HG02678 (cell line): ENCODE measurements around the gene CCM2.

ENCODE experiments used
- ATAC-seq: cut with Tn5 transposase; IDR thresholded peaks from one replicate; pipeline ENCODE4 v1.9.1; 2021; ENCODE audit warnings: mild to moderate bottlenecking, moderate library complexity; ENCODE audit not compliant: unreplicated experiment

Gene CCM2

GRCh38 chr7:45061806-45062425, 61.9 kb downstream of the CCM2 start:
- no peak for ATAC-seq

- ATAC-seq, result no peak
Measured at GRCh38 chr7:45064047-45064725, 64.2 kb downstream of the CCM2 start.

- ATAC-seq, result no peak
Measured at GRCh38 chr7:45065031-45065995, 65.3 kb downstream of the CCM2 start.

- no peak for ATAC-seq
Measured at GRCh38 chr7:45066409-45066808, 66.4 kb downstream of the CCM2 start.

GRCh38 chr7:45067582-45067981, 67.6 kb downstream of the CCM2 start:
- ATAC-seq, result no peak

- ATAC-seq, result no peak
Measured at GRCh38 chr7:45068236-45069023, 68.4 kb downstream of the CCM2 start.

- ATAC-seq, result no peak
Measured at GRCh38 chr7:45069444-45070253, 69.6 kb downstream of the CCM2 start.

GRCh38 chr7:45070254-45070642, 70.2 kb downstream of the CCM2 start:
- no peak for ATAC-seq

GRCh38 chr7:45071528-45071927, 71.5 kb downstream of the CCM2 start:
- no peak for ATAC-seq

GRCh38 chr7:45072131-45073030, 72.4 kb downstream of the CCM2 start:
- no peak for ATAC-seq

GRCh38 chr7:45073031-45073785, 73.2 kb downstream of the CCM2 start:
- ATAC-seq, result no peak

GRCh38 chr7:45073786-45074527, 74.0 kb downstream of the CCM2 start:
- no peak for ATAC-seq

GRCh38 chr7:45074528-45075354, 74.7 kb downstream of the CCM2 start:
- no peak for ATAC-seq

GRCh38 chr7:45075355-45075644, 75.3 kb downstream of the CCM2 start:
- no peak for ATAC-seq

GRCh38 chr7:45075871-45076796, 76.1 kb downstream of the CCM2 start:
- ATAC-seq, result no peak

- no peak for ATAC-seq
Measured at GRCh38 chr7:45076946-45077345, 76.9 kb downstream of the CCM2 start.
